HCT116 (cell line): Measurements from ENCODE around the gene SKAP1. TPM values are rescaled to one million over a fixed set of nuclear protein-coding genes. Genes with fewer than 3 reads are reported as not detected.

ENCODE experiments used
- ATAC-seq: fragments of 200-7000 bp; cut with Tn5 transposase; 2 replicates; pipeline ENCODE4 v1.9.1; 2020; ENCODE audit warnings: mild to moderate bottlenecking, moderate library complexity
- BruUV-seq: library from RNA; stranded (reverse); fragments of 400-500 nt; replicated peaks from 2 replicates; lab custom pipeline; 2021; lab: Mats Ljungman, UMichigan
- CTCF ChIA-PET: fragments of 300-600 bp; sonication (Branson Sonifier 250); formaldehyde crosslinking; loops from one replicate; lab custom pipeline; 2021; ENCODE audit warnings: antibody characterized with exemption; lab: Charles Lee
- POLR2A ChIA-PET: fragments of 300-600, 350-600 bp; sonication (Branson Sonifier 250); formaldehyde crosslinking; loops from one replicate; lab custom pipeline; 2021; ENCODE audit warnings: antibody characterized with exemption; lab: Charles Lee
- RAD21 ChIA-PET, 2 experiments: fragments of 300-600 bp; sonication (Branson Sonifier 250); formaldehyde crosslinking; loops; one replicate each; lab custom pipeline; 2023; ENCODE audit warnings: low total read pairs in 2 of 2; ENCODE audit not compliant: uncharacterized antibody in 2 of 2, unreplicated experiment in 2 of 2, low non-redundant PET in 1 of 2; lab: Charles Lee
- DNase-seq: peaks from one replicate; pipeline ENCODE4 v3.0.0-alpha.2; 2010; ENCODE audit warnings: low read depth, low spot score
- H2AFZ ChIP-seq: fragments of 200-600 bp; shearing (Covaris generic), sonication (generic); 2 replicates; pipeline ENCODE4 v1.6.1; 2017; ENCODE audit warnings: low read depth, mixed run types, mixed read lengths, antibody characterized with exemption, low read length; ENCODE audit not compliant: poor library complexity, severe bottlenecking
- H3K27ac ChIP-seq: 2 replicates; pipeline ENCODE4 v1.5.1; 2012; ENCODE audit warnings: low read depth, low read length
- H3K27me3 ChIP-seq: fragments of 200-600 bp; sonication (generic); 2 replicates; pipeline ENCODE4 v1.6.1; 2016; ENCODE audit warnings: mixed run types, low read length, mixed read lengths; ENCODE audit not compliant: insufficient read depth
- H3K36me3 ChIP-seq, 2 experiments: fragments of 200-500 bp in 1 of 2; fragments of 200-600 bp in 1 of 2; sonication (Bioruptor generic) in 1 of 2; sonication (generic) in 1 of 2; 2 replicates each; pipeline versions ENCODE4 v1.5.1 to v1.6.1; 2014 to 2016; ENCODE audit warnings: low read length in 2 of 2, inconsistent platforms in 1 of 2, mixed read lengths in 1 of 2, mixed run types in 1 of 2; ENCODE audit not compliant: insufficient read depth in 2 of 2, control insufficient read depth in 1 of 2
- H3K4me1 ChIP-seq, 2 experiments: fragments of 200-600 bp in 1 of 2; sonication (generic) in 1 of 2; 2 replicates each; pipeline versions ENCODE4 v1.5.1 to v1.6.1; 2012 to 2017; ENCODE audit warnings: low read length in 2 of 2, inconsistent platforms in 1 of 2, mild to moderate bottlenecking in 1 of 2, mixed read lengths in 1 of 2, mixed run types in 1 of 2, moderate library complexity in 1 of 2; ENCODE audit not compliant: insufficient read depth in 2 of 2, control insufficient read depth in 1 of 2
- H3K4me2 ChIP-seq: fragments of 200-600 bp; sonication (generic); 2 replicates; pipeline ENCODE4 v1.6.1; 2017; ENCODE audit warnings: mixed run types, low read length, mixed read lengths
- H3K4me3 ChIP-seq, 2 experiments: fragments of 200-600 bp in 1 of 2; sonication (generic) in 1 of 2; replicated peaks in 1 of 2; 2 replicates each; pipeline ENCODE4 v1.5.1; 2011 to 2016; ENCODE audit warnings: low read length in 2 of 2, control low read depth in 1 of 2, low read depth in 1 of 2, mild to moderate bottlenecking in 1 of 2, mixed read lengths in 1 of 2, mixed run types in 1 of 2
- H3K79me2 ChIP-seq: fragments of 200-600 bp; sonication (generic); 2 replicates; pipeline ENCODE4 v1.6.1; 2017; ENCODE audit warnings: mild to moderate bottlenecking, mixed run types, low read length, moderate library complexity, mixed read lengths; ENCODE audit not compliant: insufficient read depth
- H3K9ac ChIP-seq: fragments of 200-600 bp; sonication (generic); 2 replicates; pipeline ENCODE4 v1.6.1; 2016; ENCODE audit warnings: low read length, mixed read lengths
- H3K9me2 ChIP-seq: fragments of 200-600 bp; sonication (generic), shearing (Covaris generic); 2 replicates; pipeline ENCODE4 v1.6.1; 2017; ENCODE audit warnings: mixed run types, mild to moderate bottlenecking, moderate library complexity; ENCODE audit not compliant: insufficient read depth
- H3K9me3 ChIP-seq, 2 experiments: fragments of 200-500 bp in 1 of 2; fragments of 200-600 bp in 1 of 2; sonication (Bioruptor generic) in 1 of 2; sonication (generic) in 1 of 2; 2 replicates each; pipeline ENCODE4 v1.6.1; 2014 to 2017; ENCODE audit warnings: low read length in 2 of 2, mixed read lengths in 2 of 2, inconsistent platforms in 1 of 2, low read depth in 1 of 2, mild to moderate bottlenecking in 1 of 2, mixed run types in 1 of 2, moderate library complexity in 1 of 2; ENCODE audit not compliant: control insufficient read depth in 1 of 2, insufficient read depth in 1 of 2
- H4K20me1 ChIP-seq: fragments of 200-600 bp; sonication (generic), shearing (Covaris generic); 2 replicates; pipeline ENCODE4 v1.6.1; 2017; ENCODE audit warnings: mixed run types, mild to moderate bottlenecking, moderate library complexity; ENCODE audit not compliant: insufficient read depth
- CBX3 ChIP-seq: IDR thresholded peaks from 2 replicates; pipeline ENCODE4 v1.6.1; 2012; ENCODE audit warnings: low read depth
- CEBPB ChIP-seq: IDR thresholded peaks from 2 replicates; pipeline ENCODE4 v1.6.1; 2012; ENCODE audit warnings: low read depth
- EGR1 ChIP-seq: IDR thresholded peaks from 2 replicates; pipeline ENCODE4 v1.6.1; 2012; ENCODE audit warnings: low read depth
- ELF1 ChIP-seq: IDR thresholded peaks from 2 replicates; pipeline ENCODE4 v1.6.1; 2012; ENCODE audit warnings: low read depth, borderline replicate concordance
- EZH2 ChIP-seq: fragments of 200-600 bp; sonication (generic); IDR thresholded peaks from 2 replicates; pipeline ENCODE4 v1.6.1; 2017; ENCODE audit warnings: antibody characterized with exemption, mixed run types
- EZH2phosphoT487 ChIP-seq: fragments of 200-600 bp; IDR thresholded peaks from 2 replicates; pipeline ENCODE4 v1.6.1; 2018; ENCODE audit warnings: antibody characterized with exemption, borderline replicate concordance
- FOSL1 ChIP-seq: IDR thresholded peaks from 2 replicates; pipeline ENCODE4 v1.6.1; 2012; ENCODE audit warnings: low read depth
- JUND ChIP-seq: IDR thresholded peaks from 2 replicates; pipeline ENCODE4 v1.6.1; 2012
- POLR2A ChIP-seq: IDR thresholded peaks from 2 replicates; pipeline ENCODE4 v1.7.0; 2011; ENCODE audit warnings: borderline replicate concordance; ENCODE audit not compliant: insufficient read depth, insufficient read length; ENCODE audit errors: extremely low read depth
- POLR2AphosphoS5 ChIP-seq: IDR thresholded peaks from 2 replicates; pipeline ENCODE4 v1.6.1; 2011; ENCODE audit warnings: mild to moderate bottlenecking, low read depth, low read length, moderate library complexity
- SP1 ChIP-seq: IDR thresholded peaks from 2 replicates; pipeline ENCODE4 v1.6.1; 2012; ENCODE audit warnings: low read depth
- SRF ChIP-seq: IDR thresholded peaks from 2 replicates; pipeline ENCODE4 v1.6.1; 2012; ENCODE audit warnings: low read depth
- TCF7L2 ChIP-seq: IDR thresholded peaks from 2 replicates; pipeline ENCODE4 v1.7.0; 2011; ENCODE audit warnings: borderline replicate concordance, inconsistent platforms; ENCODE audit not compliant: insufficient read depth, insufficient read length; ENCODE audit errors: extremely low read depth
- ZFX ChIP-seq: fragments of 450-650 bp; IDR thresholded peaks from 2 replicates; pipeline ENCODE4 v1.6.1; 2017
- ZNF274 ChIP-seq: fragments of 200-500 bp; sonication (Bioruptor generic); IDR thresholded peaks from 2 replicates; pipeline ENCODE4 v1.6.1; 2014; ENCODE audit warnings: mild to moderate bottlenecking, low read depth, low read length, inconsistent platforms
- intact Hi-C: fragments of 100-400 bp; cut with micrococcal nuclease; formaldehyde crosslinking; loops from 2 replicates; pipeline ENCODE4 v1.10.0; 2022
- total RNA-seq: library from RNA; stranded (reverse); gene quantifications from one replicate; pipeline ENCODE4 v1.2.1, GENCODE V29; 2021; ENCODE audit not compliant: unreplicated experiment

Gene SKAP1
- total RNA-seq, 1 experiment from 2014 or later: 12.4 TPM

DNA sequence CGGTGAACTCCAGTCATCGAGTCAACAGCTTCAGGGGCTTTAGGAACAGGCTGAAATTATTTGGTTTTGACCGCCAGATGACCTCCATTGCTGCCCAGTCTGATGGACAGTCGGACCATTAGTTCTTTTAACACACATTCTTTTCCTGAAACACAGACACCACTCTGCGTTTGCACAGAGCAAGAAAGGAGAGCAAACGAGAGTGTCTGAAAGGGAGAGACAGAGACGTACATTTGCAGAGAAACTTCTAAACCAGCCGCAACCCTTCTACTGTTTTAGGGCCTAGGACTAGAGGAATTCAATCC, 166.3 kb downstream of the SKAP1 start:
- Histone ChIP-seq H3K27me3 (no peaks in the 10 kb centered on the region), H3K9me2 (no peaks in the 10 kb centered on the region), H3K36me3 (no peaks in the 10 kb centered on the region), H3K4me2 (no peak overlapping the region), H3K79me2 (no peaks in the 10 kb centered on the region), H3K4me1 (peaks cover 28 to 75% of the 10 kb centered on the region in 2 experiments), H3K9me3 (no peaks in the 10 kb centered on the region), H3K9ac (no peak overlapping the region), H2AFZ (peak overlapping the region; percentile 3), H4K20me1 (no peaks in the 10 kb centered on the region), H3K4me3 (no peak overlapping the region), H3K27ac (no peak overlapping the region)
- ChIA-PET CTCF (interaction anchor here (1.2 to 9.0 kb wide), 24 partner anchors 12 to 615 kb away, joined by 3 to 336 read pairs (median 10); partner anchors contain the start of genes HOXB5 and HOXB8), POLR2A (interaction anchor here (0.8 to 1.2 kb wide), 3 partner anchors 9 to 358 kb away, joined by 3 to 4 read pairs (median 3); no protein-coding TSS in a partner anchor), RAD21 (interaction anchor here (0.7 to 1.5 kb wide), 3 partner anchors 11 to 354 kb away, joined by 4 to 6 read pairs (median 6); no protein-coding TSS in a partner anchor)
- intact Hi-C loops: no loop called here
- ATAC-seq: no peak
- BruUV-seq: no TSS peak
- no peak for TF ChIP-seq EZH2phosphoT487
- TF ChIP-seq ZNF274: no peak
- no peak for TF ChIP-seq CBX3
- no peak for TF ChIP-seq EZH2
- TF ChIP-seq ZFX: no peak
- no peak for TF ChIP-seq POLR2A
- no peak for TF ChIP-seq EGR1
- TF ChIP-seq CEBPB: no peak
- no peak for TF ChIP-seq TCF7L2
- TF ChIP-seq POLR2AphosphoS5: no peak
- TF ChIP-seq JUND: no peak
- no peak for TF ChIP-seq SP1
- TF ChIP-seq ELF1: no peak
- no peak for TF ChIP-seq SRF
- TF ChIP-seq FOSL1: no peak
- TF ChIP-seq, all 23 proteins: peak for 0
- no peak for DNase-seq
